GM18517 (cell line): ENCODE measurements around the gene COL11A2.

Experiments
- ATAC-seq: cut with Tn5 transposase; IDR thresholded peaks from one replicate; pipeline ENCODE4 v1.9.1; 2021; ENCODE audit warnings: mild to moderate bottlenecking, moderate library complexity; ENCODE audit not compliant: unreplicated experiment

Gene COL11A2

DNA sequence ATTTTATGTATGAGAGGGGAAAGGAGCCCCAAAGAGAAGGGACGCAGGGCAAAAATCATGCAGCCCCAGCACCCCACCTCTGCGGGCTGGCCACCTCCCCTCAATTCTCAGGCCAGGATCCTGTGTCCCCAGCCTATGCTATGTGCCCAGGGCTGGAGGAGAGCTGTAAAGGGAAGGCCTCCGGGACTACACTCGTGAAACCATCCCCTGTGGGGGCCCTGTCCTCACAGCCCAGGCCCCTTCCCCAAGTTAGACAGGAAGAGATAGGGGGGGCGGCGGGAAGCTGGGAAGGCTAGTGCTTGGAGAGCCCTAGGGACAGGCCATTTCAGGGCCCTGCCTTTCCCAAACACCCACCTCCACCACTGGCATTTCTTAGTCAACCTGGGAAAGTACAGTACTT lies 1.4 kb upstream of the COL11A2 start:
- no peak for ATAC-seq

DNA sequence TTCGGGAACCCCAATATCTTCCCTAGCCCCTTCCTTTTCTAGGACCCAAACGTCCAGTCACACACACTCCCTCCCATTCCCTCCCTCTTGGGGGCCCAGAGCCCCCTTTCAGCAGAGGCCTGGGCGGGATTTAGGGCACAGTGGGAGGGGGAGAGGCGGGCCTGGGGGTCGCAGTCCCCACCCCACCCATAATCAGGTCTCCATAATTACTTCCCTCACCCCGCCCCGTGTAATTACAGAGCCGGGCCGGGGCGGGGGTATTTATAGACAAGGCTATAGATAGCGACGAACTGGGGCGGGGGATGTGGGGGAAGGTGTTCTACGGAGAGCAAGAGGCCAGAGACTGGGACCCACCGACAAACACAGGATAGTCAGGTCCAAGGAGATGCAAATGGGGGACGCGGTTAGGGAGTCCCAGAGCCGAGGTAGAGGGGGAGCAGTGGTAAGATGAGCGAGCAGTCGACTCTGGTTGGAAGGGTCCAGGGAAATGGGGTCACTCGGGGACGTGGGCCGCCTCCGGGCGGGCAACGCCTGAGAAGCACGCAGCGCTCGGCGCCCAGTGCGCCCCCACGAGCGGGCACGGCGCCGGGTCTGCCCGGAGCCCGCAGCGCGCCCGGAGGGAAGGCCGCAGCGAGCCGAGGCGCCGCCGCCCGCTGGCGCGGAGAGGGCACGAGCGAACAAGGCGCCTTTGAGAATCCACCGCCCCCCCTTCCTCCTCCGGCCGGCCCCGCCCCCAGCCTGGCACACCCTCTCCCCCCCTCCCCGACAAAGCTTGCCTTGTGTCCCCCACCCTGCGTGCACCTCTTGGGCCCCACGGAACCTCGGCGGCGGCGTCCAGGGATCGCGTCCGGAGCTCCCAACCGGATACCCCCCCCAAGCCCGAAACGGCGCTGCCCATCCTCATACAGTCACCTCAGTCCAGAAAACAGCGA lies 670 bp upstream of the COL11A2 start:
- no peak for ATAC-seq

GRCh38 chr6:33191383-33192104 lies 723 bp downstream of the COL11A2 start:
- ATAC-seq = no peak

GRCh38 chr6:33190504-33191107 lies 1.7 kb downstream of the COL11A2 start:
- ATAC-seq = no peak

DNA sequence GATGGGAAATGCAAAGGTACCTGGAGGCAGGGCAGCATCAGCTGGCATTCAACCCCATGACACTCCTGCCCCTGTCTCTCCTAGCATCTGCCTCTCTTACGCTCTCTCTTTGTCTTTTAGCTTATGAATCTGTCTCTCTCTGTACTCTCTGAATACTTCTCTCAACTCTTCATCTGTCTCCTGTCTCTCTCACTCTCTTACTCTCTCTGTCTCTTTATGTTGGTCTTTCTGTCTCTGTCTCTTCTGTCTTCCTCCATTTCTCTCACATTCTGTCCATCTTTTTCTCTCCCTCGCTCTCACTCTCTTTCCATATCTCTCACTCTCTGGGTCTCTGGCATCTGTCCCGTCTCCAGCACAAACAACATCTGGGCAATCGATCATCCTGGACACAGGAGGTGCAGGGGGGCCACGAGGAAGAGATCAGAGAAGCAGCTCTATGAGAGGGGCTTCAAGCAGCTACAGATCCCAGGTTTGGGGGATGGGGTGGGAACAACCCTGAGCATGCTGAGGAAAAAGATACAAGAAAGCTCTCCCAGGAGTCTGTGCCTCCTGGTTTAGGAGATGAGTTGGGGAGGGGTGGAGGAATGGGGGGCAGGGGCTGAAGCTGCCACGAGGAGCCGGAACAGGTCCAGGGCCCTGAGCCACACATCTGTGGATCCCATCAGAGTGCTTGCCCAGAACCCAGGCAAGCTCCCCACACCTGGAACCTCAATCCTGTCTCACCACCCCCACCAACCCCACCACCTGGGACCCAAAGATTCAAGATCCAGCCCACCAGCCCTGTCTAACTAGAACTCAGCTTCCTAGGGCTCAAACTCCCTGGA lies 2.4 kb downstream of the COL11A2 start:
- no peak for ATAC-seq

- no peak for ATAC-seq
Observed at GRCh38 chr6:33189164-33189563, 3.1 kb downstream of the COL11A2 start.

- no peak for ATAC-seq
Observed at GRCh38 chr6:33187809-33188208, 4.5 kb downstream of the COL11A2 start.

DNA sequence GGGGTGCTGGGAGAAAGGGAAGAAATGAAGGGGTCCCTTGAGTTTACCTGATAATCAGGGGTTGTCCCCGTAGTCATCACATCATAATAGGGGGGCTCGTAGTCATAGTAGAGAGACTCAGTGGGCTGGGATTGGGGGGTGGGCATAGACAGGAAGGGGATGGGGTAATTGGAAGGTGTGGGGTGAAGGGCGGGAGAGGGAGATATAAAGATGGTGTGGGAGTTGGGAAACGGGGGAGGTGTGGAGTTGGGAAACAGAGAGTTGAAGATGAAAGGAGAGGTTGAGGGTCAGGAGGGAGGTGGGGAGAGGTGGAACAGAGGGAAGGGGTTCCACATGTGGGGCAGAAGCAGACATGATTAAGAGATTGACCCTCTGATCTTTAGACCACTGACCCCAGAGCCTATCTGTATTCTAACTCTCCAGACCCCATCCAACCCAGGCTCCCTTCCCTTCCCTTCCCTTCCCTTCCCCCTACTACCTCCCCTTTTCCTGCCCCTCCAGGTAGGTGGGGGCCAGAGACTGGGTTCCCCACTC lies 6.5 kb downstream of the COL11A2 start:
- no peak for ATAC-seq

DNA sequence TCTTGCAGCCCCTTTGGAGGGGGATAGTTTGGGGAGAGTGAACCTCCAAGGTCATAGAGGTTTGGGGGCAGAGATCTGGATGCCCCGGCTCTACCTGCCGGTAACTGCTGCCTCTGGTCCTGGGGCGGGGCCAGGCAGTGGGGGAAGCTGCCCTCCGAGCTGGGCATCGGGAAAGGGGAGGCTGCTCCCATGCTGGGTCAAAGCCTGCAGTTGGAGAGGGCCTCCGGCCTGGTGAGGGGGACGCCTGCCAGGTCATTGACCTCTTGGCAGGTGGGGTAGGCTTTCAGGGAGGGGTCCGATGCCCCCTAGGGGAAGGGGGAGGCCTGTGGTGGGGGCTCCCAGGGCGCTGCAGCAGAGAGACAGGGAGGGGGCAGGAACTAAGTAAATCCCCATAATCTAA lies 7.1 kb downstream of the COL11A2 start:
- no peak for ATAC-seq

GRCh38 chr6:33183071-33183683 lies 9.1 kb downstream of the COL11A2 start:
- ATAC-seq = no peak

- ATAC-seq = no peak
Observed at GRCh38 chr6:33181141-33181540, 11.1 kb downstream of the COL11A2 start.

- ATAC-seq = no peak
Observed at GRCh38 chr6:33178755-33179475, 13.4 kb downstream of the COL11A2 start.

- ATAC-seq = no peak
Observed at GRCh38 chr6:33177552-33178446, 14.5 kb downstream of the COL11A2 start.

DNA sequence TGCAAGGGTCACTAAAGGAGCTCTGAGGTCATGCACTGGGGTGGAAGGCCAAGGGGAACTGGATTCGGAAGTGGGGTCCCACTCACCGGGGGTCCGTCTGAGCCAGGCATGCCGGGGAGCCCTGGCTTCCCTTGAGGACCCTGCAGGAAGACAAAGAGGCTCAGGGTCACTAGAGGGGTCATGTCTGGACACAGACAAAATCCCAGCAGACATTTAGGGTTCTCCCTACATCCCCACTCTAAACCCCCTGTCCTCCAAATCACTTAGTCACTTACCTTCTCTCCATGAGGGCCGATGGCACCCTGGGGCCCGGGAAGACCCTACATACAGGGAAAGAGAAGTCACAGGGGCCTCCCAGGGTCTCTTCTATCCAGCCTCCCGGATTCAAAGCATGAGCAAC lies 15.4 kb downstream of the COL11A2 start:
- no peak for ATAC-seq

- ATAC-seq = no peak
Observed at GRCh38 chr6:33175436-33176069, 16.7 kb downstream of the COL11A2 start.

DNA sequence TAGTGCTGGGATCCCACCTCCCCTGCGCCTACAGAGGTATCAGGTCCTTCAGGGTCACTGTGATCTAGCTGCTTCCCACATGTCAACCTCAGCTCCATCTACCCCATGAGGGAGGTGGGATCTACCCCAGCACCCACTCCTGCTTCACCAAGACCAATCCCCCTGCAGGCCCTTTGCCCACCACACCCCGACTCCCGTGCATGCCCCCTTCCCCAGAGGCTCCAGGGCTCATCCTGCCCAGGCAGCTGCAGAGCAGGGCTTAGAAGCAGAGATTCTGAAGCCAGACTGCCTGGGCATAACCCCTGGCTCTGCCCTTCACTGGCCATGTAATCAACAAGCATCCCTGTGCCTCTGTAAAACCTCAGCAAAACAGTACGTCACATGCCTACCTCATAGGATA lies 17.5 kb downstream of the COL11A2 start:
- no peak for ATAC-seq

- no peak for ATAC-seq
Observed at GRCh38 chr6:33173535-33174180, 18.6 kb downstream of the COL11A2 start.
